Fibroblast of skin of back (primary cell): Measurements from ENCODE around the gene PYDC2.
"Not testable (repeated sequence)": the region's sequence is repeated elsewhere in the genome, so short reads cannot be mapped to it uniquely, and the experiment has no call there.

Experiments used
- DNase-seq: peaks from one replicate; pipeline ENCODE4 v3.0.0-alpha.2; 2013

Gene PYDC2

GRCh38 chr3:191470545-191470944 is 9.6 kb downstream of the PYDC2 start:
- no peak for DNase-seq

GRCh38 chr3:191473661-191474198 is 12.8 kb downstream of the PYDC2 start:
- no peak for DNase-seq

GRCh38 chr3:191476066-191476772 is 15.3 kb downstream of the PYDC2 start:
- DNase-seq: no peak

GRCh38 chr3:191483994-191484393 is 23.0 kb downstream of the PYDC2 start:
- DNase-seq: not testable (repeated sequence)

GRCh38 chr3:191484461-191484860 is 23.5 kb downstream of the PYDC2 start:
- DNase-seq: no peak

- peak; percentile 5 for DNase-seq
Measured at GRCh38 chr3:191492601-191493000, 31.6 kb downstream of the PYDC2 start.

- DNase-seq: no peak
Measured at GRCh38 chr3:191493336-191493735, 32.4 kb downstream of the PYDC2 start.

GRCh38 chr3:191499307-191500080 is 38.5 kb downstream of the PYDC2 start:
- DNase-seq: peak; percentile 37

GRCh38 chr3:191500892-191501291 is 39.9 kb downstream of the PYDC2 start:
- no peak for DNase-seq

- DNase-seq: no peak
Measured at GRCh38 chr3:191502583-191502982, 41.6 kb downstream of the PYDC2 start.

GRCh38 chr3:191509078-191509477 is 48.1 kb downstream of the PYDC2 start:
- no peak for DNase-seq
